HUES48 (cell line): ENCODE measurements around the gene GPT2.

Experiments used
- H3K27ac ChIP-seq: one replicate; pipeline ENCODE4 v1.7.0; 2013; ENCODE audit warnings: low read depth, low read length, inconsistent platforms
- H3K27me3 ChIP-seq: 2 replicates; pipeline ENCODE4 v1.6.1; 2013; ENCODE audit warnings: mild to moderate bottlenecking, low read length; ENCODE audit not compliant: control insufficient read depth, insufficient read depth
- H3K36me3 ChIP-seq: 2 replicates; pipeline ENCODE4 v1.6.1; 2013; ENCODE audit warnings: low read length; ENCODE audit not compliant: control insufficient read depth, insufficient read depth
- H3K4me1 ChIP-seq: 2 replicates; pipeline ENCODE4 v1.6.1; 2013; ENCODE audit warnings: mild to moderate bottlenecking, low read length; ENCODE audit not compliant: control insufficient read depth, insufficient read depth
- H3K4me3 ChIP-seq: 2 replicates; pipeline ENCODE4 v1.5.1; 2013; ENCODE audit warnings: mild to moderate bottlenecking, low read depth, low read length
- H3K9ac ChIP-seq: 2 replicates; pipeline ENCODE4 v1.6.1; 2013; ENCODE audit warnings: mild to moderate bottlenecking, low read depth, low read length, moderate library complexity
- H3K9me3 ChIP-seq: 2 replicates; pipeline ENCODE4 v1.6.1; 2013; ENCODE audit warnings: low read length; ENCODE audit not compliant: control insufficient read depth, insufficient read depth

The GPT2 gene

DNA sequence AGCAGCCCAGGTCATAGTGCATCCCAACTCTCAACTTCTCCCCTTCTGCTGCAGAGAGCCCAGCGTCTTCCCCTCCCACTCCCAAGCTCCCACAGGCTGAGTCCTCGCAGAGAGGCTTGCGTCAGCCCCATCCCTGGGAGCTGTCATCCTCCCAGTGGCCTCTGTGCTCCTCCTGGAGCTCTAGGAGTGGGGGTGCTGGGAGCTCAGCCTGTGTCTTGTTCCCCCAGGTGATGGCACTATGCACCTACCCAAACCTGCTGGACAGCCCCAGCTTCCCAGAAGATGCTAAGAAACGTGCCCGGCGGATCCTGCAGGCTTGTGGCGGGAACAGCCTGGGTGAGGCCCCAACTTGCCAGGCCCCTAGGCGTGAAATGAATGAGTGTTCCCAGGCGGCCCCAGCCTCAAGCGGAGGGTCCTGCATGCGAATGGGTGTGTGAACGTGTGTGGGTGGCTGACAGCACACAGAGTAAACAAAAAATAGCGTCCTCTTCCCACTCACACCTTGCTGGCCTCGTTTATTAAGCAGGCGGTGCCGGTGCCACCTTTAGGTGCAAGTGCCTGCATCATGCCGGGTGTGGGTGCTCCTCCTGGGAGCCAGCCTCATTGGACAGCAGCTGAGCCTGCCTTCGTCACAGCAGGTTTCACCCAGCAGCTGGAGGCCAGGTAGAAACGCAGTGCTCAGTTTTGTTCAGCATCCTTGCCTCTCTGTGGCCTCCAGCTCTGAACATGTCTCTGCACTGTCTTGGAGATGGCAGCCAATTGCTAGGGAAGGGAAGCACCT, 16.5 kb downstream of the GPT2 start:
- H3K9ac ChIP-seq, result no peak overlapping the region
- peaks cover 70% of the 10 kb centered on the region for H3K36me3 ChIP-seq

DNA sequence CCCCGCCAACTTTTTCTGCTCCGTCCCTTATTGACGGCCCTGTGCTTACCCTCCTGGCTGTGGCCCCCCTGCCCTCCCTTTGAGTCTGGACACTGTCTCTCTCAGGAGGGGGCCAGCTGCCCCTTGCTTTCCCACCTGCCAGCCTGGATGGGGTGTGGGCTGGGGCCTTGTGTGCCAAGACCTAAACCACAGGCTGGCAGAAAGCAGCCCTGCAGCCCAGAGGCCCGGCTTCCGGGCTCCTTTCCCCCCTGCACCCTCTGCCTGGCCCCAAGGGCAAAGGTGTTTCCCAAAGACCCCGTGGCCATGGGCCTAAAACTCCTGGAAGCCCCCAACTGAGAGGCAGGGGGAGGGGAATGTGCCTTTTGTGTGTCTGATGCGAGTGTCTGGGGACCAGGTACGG, 17.5 kb downstream of the GPT2 start:
- Histone ChIP-seq H3K27me3 (no peaks in the 10 kb centered on the region), H3K9ac (no peak overlapping the region), H3K36me3 (peaks cover 73% of the 10 kb centered on the region), H3K9me3 (no peaks in the 10 kb centered on the region), H3K4me1 (no peaks in the 10 kb centered on the region), H3K4me3 (no peak overlapping the region), H3K27ac (no peak overlapping the region)

More for the DNA sequence above, 16.5 kb downstream of the GPT2 start:
- Histone ChIP-seq H3K4me1 (no peaks in the 10 kb centered on the region; the same call in 1 of the 2 replicates), H3K27me3 (no peaks in the 10 kb centered on the region), H3K27ac (no peak overlapping the region), H3K4me3 (no peak overlapping the region), H3K9me3 (no peaks in the 10 kb centered on the region)

DNA sequence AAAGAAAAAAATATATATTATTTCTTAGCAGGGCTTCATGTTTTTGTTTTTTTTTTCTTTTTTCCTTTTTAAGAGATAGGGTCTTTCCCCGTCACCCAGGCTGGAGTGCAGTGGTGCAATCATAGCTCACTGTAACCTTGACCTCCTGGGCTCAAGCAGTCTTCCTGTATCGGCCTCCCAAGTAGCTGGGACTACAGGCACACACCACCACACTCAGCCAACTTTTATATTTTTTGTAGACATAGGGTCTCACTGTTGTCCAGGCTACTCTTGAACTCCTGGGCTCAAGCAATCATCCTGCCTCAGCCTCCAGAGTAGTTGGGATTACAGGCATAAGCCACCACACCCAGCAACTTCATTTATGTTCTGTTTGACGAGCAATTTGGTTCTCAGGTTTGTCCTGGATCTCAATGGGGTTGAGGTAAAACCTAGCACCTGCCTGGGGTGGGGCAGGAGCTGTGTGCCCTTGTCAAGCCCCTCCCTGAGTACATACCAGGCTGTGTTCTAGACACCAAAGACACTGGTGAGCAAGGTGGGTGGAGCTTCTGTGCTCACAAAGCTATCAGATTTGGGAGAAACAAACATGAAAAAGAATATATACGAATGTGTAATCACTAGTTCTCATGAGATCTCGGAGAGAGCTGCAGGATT, 19.2 kb downstream of the GPT2 start:
- Histone ChIP-seq H3K27ac (no peak overlapping the region), H3K27me3 (no peaks in the 10 kb centered on the region), H3K9me3 (no peaks in the 10 kb centered on the region), H3K9ac (no peak overlapping the region), H3K36me3 (peaks cover 69% of the 10 kb centered on the region), H3K4me3 (no peak overlapping the region), H3K4me1 (no peaks in the 10 kb centered on the region)

DNA sequence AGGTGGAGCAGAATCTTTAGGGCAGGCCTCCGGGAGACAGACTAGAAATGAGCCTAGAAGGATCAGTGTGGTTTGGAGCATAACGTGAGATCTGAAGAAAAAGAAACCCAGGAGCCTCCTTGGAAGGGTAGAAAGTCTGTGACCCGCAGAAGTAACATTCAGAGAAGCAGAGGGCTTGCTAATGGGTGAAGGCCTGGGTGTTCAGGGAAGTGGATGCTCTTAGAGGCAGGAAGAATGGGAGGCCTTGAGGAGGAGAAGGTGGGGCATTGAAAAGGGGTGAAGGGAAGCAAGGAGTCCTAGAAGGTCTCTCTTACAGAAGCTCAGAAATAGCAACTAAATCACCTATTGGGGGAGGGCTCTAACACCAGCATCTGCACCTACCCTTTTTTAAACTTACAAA, 20.3 kb downstream of the GPT2 start:
- H3K4me3 ChIP-seq, result no peak overlapping the region
- H3K9me3 ChIP-seq, result no peaks in the 10 kb centered on the region
- H3K36me3 ChIP-seq, result peaks cover 65% of the 10 kb centered on the region
- H3K27me3 ChIP-seq, result no peaks in the 10 kb centered on the region
- no peak overlapping the region for H3K27ac ChIP-seq
- H3K9ac ChIP-seq, result no peak overlapping the region
- H3K4me1 ChIP-seq, result no peaks in the 10 kb centered on the region

DNA sequence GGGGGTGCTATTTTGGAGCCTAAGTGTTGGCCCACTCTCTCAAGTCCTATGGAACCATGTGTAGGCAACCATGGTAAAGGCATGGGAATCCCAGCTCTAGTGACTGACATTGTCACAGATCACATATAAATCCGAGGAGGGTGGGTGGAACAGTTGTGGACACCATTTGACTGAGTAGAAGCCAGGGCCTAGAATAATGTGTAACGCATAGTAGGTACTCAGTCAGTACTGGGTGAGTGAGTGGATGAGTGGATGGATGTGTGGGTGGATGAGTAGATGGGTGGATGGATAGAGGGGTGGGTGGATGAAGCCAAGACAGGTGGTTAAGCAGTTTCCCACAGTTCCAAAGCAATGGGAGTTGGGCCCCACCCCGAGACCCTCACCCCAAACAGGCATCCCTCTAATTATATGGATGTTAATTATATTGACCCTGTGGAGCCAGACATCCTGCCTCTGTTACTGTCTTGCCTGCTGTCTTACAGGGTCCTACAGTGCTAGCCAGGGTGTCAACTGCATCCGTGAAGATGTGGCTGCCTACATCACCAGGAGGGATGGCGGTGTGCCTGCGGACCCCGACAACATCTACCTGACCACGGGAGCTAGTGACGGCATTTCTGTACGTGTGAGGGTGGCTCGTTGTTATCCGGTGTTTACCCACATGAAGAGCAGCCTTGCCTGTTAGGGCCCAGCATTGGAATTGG, 22.3 kb downstream of the GPT2 start:
- Histone ChIP-seq H3K36me3 (peaks cover 66% of the 10 kb centered on the region), H3K4me1 (no peaks in the 10 kb centered on the region)

DNA sequence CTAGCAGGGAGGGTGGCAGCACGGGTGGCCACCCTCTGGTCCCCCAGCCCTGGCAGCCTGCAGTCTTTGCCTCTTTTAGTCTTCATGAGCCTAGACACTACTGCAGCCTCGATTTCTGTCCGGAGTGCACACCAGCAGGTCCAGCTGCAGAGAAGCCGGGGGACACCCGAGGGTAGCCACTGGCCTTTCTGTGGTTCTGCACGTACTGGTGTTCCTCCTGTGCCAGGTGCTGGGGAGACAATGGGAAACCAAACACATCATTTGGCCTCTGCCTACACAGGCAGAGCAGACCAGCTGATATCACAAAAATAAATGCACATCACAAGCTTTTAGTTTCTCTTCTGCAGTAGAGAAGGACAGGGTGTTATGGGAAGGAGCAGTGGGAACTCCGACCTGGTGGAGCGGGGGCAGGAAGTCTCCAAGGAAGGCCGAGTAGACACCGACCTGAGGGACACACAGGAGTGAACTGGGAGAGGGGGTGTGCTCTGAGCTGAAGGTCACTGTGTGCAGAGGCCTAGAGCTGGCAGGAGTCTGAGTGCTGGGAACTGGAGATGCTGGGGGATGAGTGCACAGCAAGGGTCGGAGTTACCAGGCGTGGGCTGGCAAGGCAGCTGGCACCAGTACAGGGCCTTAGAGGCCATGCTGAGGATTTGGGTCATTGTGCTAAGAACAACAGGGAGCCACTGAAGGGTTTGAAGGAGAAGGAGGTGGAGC, 23.1 kb downstream of the GPT2 start:
- Histone ChIP-seq H3K4me3 (no peak overlapping the region), H3K27ac (no peak overlapping the region), H3K4me1 (no peaks in the 10 kb centered on the region), H3K9me3 (no peaks in the 10 kb centered on the region), H3K9ac (no peak overlapping the region), H3K27me3 (no peaks in the 10 kb centered on the region), H3K36me3 (peaks cover 67% of the 10 kb centered on the region)

More for the DNA sequence above, 22.3 kb downstream of the GPT2 start:
- Histone ChIP-seq H3K27ac (no peak overlapping the region), H3K9me3 (no peaks in the 10 kb centered on the region), H3K4me3 (no peak overlapping the region), H3K27me3 (no peaks in the 10 kb centered on the region), H3K9ac (no peak overlapping the region)

DNA sequence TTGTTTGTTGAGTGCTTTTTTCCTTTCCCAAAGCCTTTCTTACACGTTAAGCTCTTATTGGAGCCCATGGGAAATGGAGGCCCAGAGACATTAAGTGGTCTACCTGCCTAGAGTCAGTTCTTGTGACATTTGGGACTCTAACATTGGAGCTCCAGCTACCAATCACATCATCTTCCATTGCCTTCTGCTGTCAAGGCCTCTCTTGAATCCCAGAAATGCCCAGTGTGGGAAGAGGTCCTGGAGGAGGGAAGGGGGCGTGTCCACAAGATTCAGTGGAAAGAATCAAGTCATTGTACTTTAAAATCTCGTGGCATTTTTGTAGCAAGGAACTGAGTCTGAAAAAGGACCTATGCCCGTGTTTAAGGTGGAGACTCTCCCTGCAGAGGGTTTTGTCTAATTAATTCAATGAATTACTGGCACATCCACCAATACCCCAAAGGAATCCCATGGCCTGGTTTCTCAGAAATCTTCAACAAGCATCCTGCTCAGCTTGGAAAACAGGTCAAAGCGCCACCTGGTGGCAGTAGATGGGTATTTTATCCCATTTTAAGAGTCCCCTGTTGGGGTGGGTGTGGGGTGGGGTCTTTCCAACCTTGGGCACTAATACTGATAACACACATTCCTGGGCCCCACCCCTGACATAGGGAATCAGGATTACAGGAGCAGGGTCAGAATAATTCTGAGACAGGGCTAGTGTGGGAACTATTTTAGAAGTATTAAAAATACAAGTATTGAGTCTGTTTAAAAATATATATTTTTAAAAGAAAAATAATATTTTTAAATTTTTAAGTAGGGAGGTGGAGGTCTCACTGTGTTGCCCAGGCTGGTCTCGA, 24.6 kb downstream of the GPT2 start:
- H3K9me3 ChIP-seq, result no peaks in the 10 kb centered on the region
- H3K36me3 ChIP-seq, result peaks cover 72% of the 10 kb centered on the region
- no peak overlapping the region for H3K4me3 ChIP-seq
- no peaks in the 10 kb centered on the region for H3K4me1 ChIP-seq
- H3K27ac ChIP-seq, result no peak overlapping the region
- no peaks in the 10 kb centered on the region for H3K27me3 ChIP-seq
- H3K9ac ChIP-seq, result no peak overlapping the region

DNA sequence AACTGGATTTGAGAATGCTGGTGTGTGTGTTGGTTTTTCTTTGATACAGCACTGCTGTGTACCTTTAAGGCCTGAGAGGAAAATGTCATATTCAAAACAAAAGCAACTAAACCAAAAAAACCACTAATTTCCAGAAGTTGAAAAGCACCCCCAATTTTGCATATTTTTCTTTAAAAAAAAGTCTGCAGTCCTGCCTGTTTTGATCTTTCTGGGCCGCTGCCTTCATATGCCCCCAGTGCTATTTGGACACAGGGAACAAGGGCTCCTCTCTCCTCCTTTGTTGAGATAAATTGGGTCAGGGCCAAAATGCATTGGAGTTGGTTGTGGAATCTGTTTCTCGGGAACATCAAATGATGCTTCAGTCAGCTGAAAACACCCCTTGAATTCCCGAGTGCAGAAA, 26.9 kb downstream of the GPT2 start:
- peaks cover 82% of the 10 kb centered on the region for H3K36me3 ChIP-seq
- no peaks in the 10 kb centered on the region for H3K27me3 ChIP-seq
- no peak overlapping the region for H3K9ac ChIP-seq
- no peak overlapping the region for H3K4me3 ChIP-seq
- H3K27ac ChIP-seq, result no peak overlapping the region
- no peaks in the 10 kb centered on the region for H3K4me1 ChIP-seq
- H3K9me3 ChIP-seq, result no peaks in the 10 kb centered on the region

DNA sequence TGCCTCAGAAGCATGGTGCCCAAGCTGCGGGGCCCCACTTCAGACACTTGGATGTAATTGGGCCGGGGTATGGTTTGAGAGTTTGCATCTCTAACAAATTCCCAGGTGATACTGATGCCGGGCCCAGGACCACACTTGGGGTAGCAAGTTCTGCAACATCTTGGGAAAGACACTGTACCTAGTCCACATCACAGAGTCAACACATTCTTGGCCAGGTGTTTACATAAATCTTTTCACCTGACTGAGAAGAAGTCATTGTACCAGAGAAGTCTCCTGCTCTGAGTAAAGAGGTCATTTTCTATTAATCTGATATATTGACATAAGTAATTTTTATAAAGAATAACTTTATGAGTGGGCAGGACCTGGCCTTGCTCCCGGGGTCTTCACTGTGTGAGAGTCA, 27.5 kb downstream of the GPT2 start:
- Histone ChIP-seq H3K4me3 (no peak overlapping the region), H3K9ac (no peak overlapping the region), H3K4me1 (no peaks in the 10 kb centered on the region), H3K27ac (no peak overlapping the region), H3K9me3 (no peaks in the 10 kb centered on the region), H3K27me3 (no peaks in the 10 kb centered on the region), H3K36me3 (peaks cover 79% of the 10 kb centered on the region)

DNA sequence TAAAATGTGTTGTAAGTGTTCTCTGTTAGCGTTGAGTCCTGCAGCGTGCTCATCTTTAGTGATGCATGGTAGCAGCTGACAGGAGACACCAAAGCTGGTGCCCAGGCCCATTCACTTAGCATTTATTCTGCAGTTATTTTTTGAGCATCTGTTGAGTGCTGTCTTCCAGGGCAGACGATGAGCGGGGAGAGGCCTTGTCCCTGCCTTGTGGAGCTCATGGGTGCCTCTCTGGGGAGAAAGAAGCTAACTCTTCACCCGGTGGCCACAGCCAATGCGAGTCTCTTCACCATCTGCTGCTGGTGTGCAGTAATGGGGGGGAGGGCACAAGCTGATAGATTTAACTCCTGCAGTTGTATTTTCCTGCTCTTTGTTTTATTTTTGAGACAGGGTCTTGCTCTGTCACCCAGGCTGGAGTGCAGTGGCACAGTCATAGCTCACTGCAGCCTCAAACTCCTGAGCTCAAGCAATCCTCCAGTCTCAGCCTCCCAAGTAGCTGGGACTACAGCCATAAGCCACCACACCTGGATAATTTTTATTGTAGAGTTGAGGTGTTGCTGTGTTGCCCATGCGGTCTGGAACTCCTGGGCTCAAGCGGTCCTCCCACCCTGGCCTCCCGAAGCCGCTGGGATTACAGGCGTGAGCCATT, 30.5 kb downstream of the GPT2 start:
- no peak overlapping the region for H3K4me3 ChIP-seq
- peaks cover 95% of the 10 kb centered on the region for H3K36me3 ChIP-seq

More for the DNA sequence above, 30.5 kb downstream of the GPT2 start:
- Histone ChIP-seq H3K27ac (no peak overlapping the region), H3K27me3 (no peaks in the 10 kb centered on the region), H3K4me1 (no peaks in the 10 kb centered on the region), H3K9me3 (no peaks in the 10 kb centered on the region), H3K9ac (no peak overlapping the region)
